SJSA1 (cell line): ENCODE measurements around the gene TBC1D10A. TPM values are rescaled to one million over a fixed set of nuclear protein-coding genes. Genes with fewer than 3 reads are reported as not detected.

Experiments used
- DNase-seq, 2 experiments: peaks; one replicate each; pipeline ENCODE4 v3.0.0-alpha.2; 2015 to 2020; ENCODE audit warnings: low spot score in 2 of 2, low read depth in 1 of 2
- H3K27ac ChIP-seq: fragments of 250-450 bp; sonication (Bioruptor Pico); 2 replicates; pipeline ENCODE4 v1.5.1; 2020; ENCODE audit warnings: mild to moderate bottlenecking, moderate library complexity
- H3K27me3 ChIP-seq: fragments of 250-450 bp; sonication (Bioruptor Pico); replicated peaks from 2 replicates; pipeline ENCODE4 v1.5.1; 2020; ENCODE audit warnings: mild to moderate bottlenecking, moderate library complexity
- H3K36me3 ChIP-seq: fragments of 250-450 bp; sonication (Bioruptor Pico); 2 replicates; pipeline ENCODE4 v1.5.1; 2020; ENCODE audit warnings: mild to moderate bottlenecking
- H3K4me1 ChIP-seq: fragments of 250-450 bp; sonication (Bioruptor Pico); replicated peaks from 2 replicates; pipeline ENCODE4 v1.6.1; 2021; ENCODE audit warnings: mild to moderate bottlenecking
- H3K4me3 ChIP-seq: fragments of 250-450 bp; sonication (Bioruptor Pico); 2 replicates; pipeline ENCODE4 v1.5.1; 2020; ENCODE audit warnings: mild to moderate bottlenecking
- H3K9me3 ChIP-seq: fragments of 250-450 bp; sonication (Bioruptor Pico); replicated peaks from 2 replicates; pipeline ENCODE4 v1.5.1; 2020; ENCODE audit warnings: mild to moderate bottlenecking
- total RNA-seq: library from RNA; depleted of rRNA; stranded (reverse); fragments of >200 nt; shearing (Covaris generic); gene quantifications from 2 replicates; pipeline ENCODE4 v1.2.3, GENCODE V29; 2014

The TBC1D10A gene
- total RNA-seq, 1 experiment from 2014 or later: 17.4 TPM

- H3K27me3 ChIP-seq: no peaks in the 10 kb centered on the region
- peaks cover 5% of the 10 kb centered on the region for H3K36me3 ChIP-seq
- DNase-seq: no peak
- H3K4me1 ChIP-seq: peaks cover 30% of the 10 kb centered on the region
- H3K9me3 ChIP-seq: no peaks in the 10 kb centered on the region
- H3K4me3 ChIP-seq: no peak overlapping the region
- no peak overlapping the region for H3K27ac ChIP-seq
Observed at GRCh38 chr22:30286331-30286730, 40.4 kb downstream of the TBC1D10A start.

GRCh38 chr22:30285846-30286200, 40.9 kb downstream of the TBC1D10A start:
- Histone ChIP-seq H3K4me1 (peaks cover 25% of the 10 kb centered on the region), H3K27ac (no peak overlapping the region), H3K27me3 (no peaks in the 10 kb centered on the region), H3K4me3 (no peak overlapping the region), H3K9me3 (no peaks in the 10 kb centered on the region), H3K36me3 (0 out of 2 replicates have a peak, but pooled peaks cover 2% of the 10 kb centered on the region)
- no peak for DNase-seq

- no peaks in the 10 kb centered on the region for H3K9me3 ChIP-seq
- H3K27ac ChIP-seq: no peak overlapping the region
- peaks cover 20% of the 10 kb centered on the region for H3K4me1 ChIP-seq
- DNase-seq: no peak
- H3K27me3 ChIP-seq: no peaks in the 10 kb centered on the region
- no peak overlapping the region for H3K4me3 ChIP-seq
- 0 out of 2 replicates have a peak, but pooled peaks cover 2% of the 10 kb centered on the region for H3K36me3 ChIP-seq
Observed at GRCh38 chr22:30285176-30285845, 41.4 kb downstream of the TBC1D10A start.

GRCh38 chr22:30284666-30285065, 42.1 kb downstream of the TBC1D10A start:
- H3K4me1 ChIP-seq: peaks cover 13% of the 10 kb centered on the region
- no peak for DNase-seq
- no peaks in the 10 kb centered on the region for H3K27me3 ChIP-seq
- H3K4me3 ChIP-seq: no peak overlapping the region
- H3K9me3 ChIP-seq: no peaks in the 10 kb centered on the region
- no peak overlapping the region for H3K27ac ChIP-seq
- H3K36me3 ChIP-seq: 0 out of 2 replicates have a peak, but pooled peaks cover 2% of the 10 kb centered on the region

GRCh38 chr22:30284172-30284571, 42.6 kb downstream of the TBC1D10A start:
- H3K36me3 ChIP-seq: 0 out of 2 replicates have a peak, but pooled peaks cover 2% of the 10 kb centered on the region
- no peaks in the 10 kb centered on the region for H3K27me3 ChIP-seq
- H3K9me3 ChIP-seq: no peaks in the 10 kb centered on the region
- no peak overlapping the region for H3K4me3 ChIP-seq
- H3K27ac ChIP-seq: no peak overlapping the region
- no peak for DNase-seq
- peaks cover 13% of the 10 kb centered on the region for H3K4me1 ChIP-seq

- no peak for DNase-seq
Observed at GRCh38 chr22:30283342-30283741, 43.4 kb downstream of the TBC1D10A start.

GRCh38 chr22:30282616-30283046, 44.1 kb downstream of the TBC1D10A start:
- no peak overlapping the region for H3K27ac ChIP-seq
- no peak overlapping the region for H3K4me3 ChIP-seq

More at GRCh38 chr22:30283342-30283741, 43.4 kb downstream of the TBC1D10A start:
- Histone ChIP-seq H3K27me3 (no peaks in the 10 kb centered on the region), H3K4me1 (peaks cover 7% of the 10 kb centered on the region), H3K9me3 (no peaks in the 10 kb centered on the region), H3K4me3 (no peak overlapping the region), H3K36me3 (0 out of 2 replicates have a peak, but pooled peaks cover 2% of the 10 kb centered on the region), H3K27ac (no peak overlapping the region)

GRCh38 chr22:30280505-30280904, 46.2 kb downstream of the TBC1D10A start:
- Histone ChIP-seq H3K27me3 (no peaks in the 10 kb centered on the region), H3K9me3 (no peaks in the 10 kb centered on the region), H3K27ac (no peak overlapping the region), H3K36me3 (no peaks in the 10 kb centered on the region), H3K4me3 (no peak overlapping the region), H3K4me1 (peaks cover 11% of the 10 kb centered on the region)
- no peak for DNase-seq

More at GRCh38 chr22:30282616-30283046, 44.1 kb downstream of the TBC1D10A start:
- Histone ChIP-seq H3K4me1 (peaks cover 8% of the 10 kb centered on the region), H3K9me3 (no peaks in the 10 kb centered on the region), H3K27me3 (no peaks in the 10 kb centered on the region), H3K36me3 (0 out of 2 replicates have a peak, but pooled peaks cover 2% of the 10 kb centered on the region)
- no peak for DNase-seq

- Histone ChIP-seq H3K27ac (no peak overlapping the region), H3K27me3 (no peaks in the 10 kb centered on the region)
- no peak for DNase-seq
Observed at GRCh38 chr22:30279932-30280331, 46.8 kb downstream of the TBC1D10A start.

DNA sequence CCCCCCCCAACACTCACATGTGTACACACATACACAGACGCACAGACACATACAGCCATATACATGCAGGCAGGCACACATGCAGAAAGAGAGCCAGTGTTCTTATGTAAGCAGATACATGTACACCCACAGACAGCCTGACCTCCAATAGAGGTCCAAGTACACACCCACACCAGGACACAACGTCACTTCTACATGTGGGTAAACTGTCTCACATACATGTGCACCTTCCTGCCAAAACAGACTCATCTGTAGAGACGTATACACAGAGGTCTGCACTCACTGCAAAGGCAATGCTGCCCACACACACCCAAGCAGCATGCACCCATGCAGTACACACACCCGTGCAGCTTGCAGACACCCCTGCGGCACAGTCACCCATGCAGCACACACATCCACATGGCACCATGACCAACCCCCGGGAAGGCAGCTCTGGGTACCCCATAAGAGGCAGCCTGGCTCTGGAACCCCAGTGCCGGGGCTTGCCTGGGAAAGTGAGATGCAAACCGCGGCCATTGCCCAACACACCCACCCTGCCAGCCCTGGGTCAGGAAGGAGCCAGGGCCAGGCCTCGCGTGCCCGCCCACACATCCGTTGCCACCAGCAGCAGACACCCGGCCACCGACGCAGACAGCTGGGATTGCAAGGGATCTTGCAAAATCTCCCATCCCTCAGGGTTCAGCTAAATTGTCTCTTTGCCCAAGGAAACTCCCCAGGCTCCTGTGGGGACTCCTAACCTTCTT, 47.5 kb downstream of the TBC1D10A start:
- Histone ChIP-seq H3K4me1 (peaks cover 11% of the 10 kb centered on the region), H3K27ac (no peak overlapping the region), H3K27me3 (no peaks in the 10 kb centered on the region), H3K36me3 (no peaks in the 10 kb centered on the region), H3K9me3 (no peaks in the 10 kb centered on the region), H3K4me3 (no peak overlapping the region)
- DNase-seq: no peak

More at GRCh38 chr22:30279932-30280331, 46.8 kb downstream of the TBC1D10A start:
- H3K36me3 ChIP-seq: no peaks in the 10 kb centered on the region
- no peaks in the 10 kb centered on the region for H3K9me3 ChIP-seq
- H3K4me3 ChIP-seq: no peak overlapping the region
- peaks cover 11% of the 10 kb centered on the region for H3K4me1 ChIP-seq

GRCh38 chr22:30277547-30278344, 49.0 kb downstream of the TBC1D10A start:
- DNase-seq: peak in 1 of 2 experiments; percentile 52
- peaks cover 11% of the 10 kb centered on the region for H3K4me1 ChIP-seq
- H3K27me3 ChIP-seq: no peaks in the 10 kb centered on the region
- H3K4me3 ChIP-seq: no peak overlapping the region
- H3K36me3 ChIP-seq: no peaks in the 10 kb centered on the region
- no peaks in the 10 kb centered on the region for H3K9me3 ChIP-seq
- H3K27ac ChIP-seq: no peak overlapping the region

DNA sequence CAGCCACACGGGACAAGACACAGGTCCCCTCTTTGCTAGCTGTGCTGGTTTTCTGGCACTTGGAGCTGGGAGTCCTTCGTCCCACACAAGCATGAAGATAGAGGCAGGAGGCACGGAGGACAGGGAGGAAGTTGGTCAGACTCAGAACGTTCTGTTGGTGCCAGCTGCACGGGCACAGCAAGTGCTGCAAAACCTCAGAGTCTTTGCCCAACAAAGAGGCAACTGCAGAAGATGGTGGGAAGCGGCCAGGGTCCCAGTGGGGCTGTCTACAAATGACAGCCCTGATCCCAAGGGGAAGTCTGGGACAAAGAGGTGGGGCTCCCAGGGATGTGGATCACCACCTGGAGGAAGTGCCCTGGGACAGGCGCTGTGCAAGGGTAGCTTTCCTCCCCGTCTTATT, 50.7 kb downstream of the TBC1D10A start:
- H3K27me3 ChIP-seq: no peaks in the 10 kb centered on the region
- DNase-seq: no peak
- no peaks in the 10 kb centered on the region for H3K9me3 ChIP-seq
- H3K27ac ChIP-seq: no peak overlapping the region
- H3K36me3 ChIP-seq: no peaks in the 10 kb centered on the region
- peaks cover 11% of the 10 kb centered on the region for H3K4me1 ChIP-seq
- no peak overlapping the region for H3K4me3 ChIP-seq

DNA sequence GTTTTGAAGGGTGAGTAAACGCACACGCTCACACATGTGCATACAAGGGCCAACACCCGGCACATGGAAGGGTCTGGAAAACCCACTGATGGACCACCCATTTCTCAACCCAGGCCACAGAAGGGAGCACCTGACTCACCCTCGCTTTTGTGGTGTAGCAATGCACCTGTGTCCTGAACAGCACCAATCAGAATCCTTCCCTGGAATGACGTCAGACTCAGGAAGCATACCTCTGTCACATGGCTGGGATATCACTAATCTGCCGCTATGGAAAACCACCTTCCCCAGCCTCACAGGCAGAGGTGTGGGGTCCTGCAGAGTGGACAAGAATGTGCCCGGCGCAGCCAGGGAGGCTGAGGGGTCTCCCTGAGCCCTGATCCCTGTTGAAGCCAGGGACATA, 51.1 kb downstream of the TBC1D10A start:
- H3K27me3 ChIP-seq: no peaks in the 10 kb centered on the region
- H3K36me3 ChIP-seq: no peaks in the 10 kb centered on the region
- DNase-seq: no peak
- H3K9me3 ChIP-seq: no peaks in the 10 kb centered on the region
- H3K27ac ChIP-seq: no peak overlapping the region
- peaks cover 11% of the 10 kb centered on the region for H3K4me1 ChIP-seq
- H3K4me3 ChIP-seq: no peak overlapping the region
